GM12878 (cell line): ENCODE results near the gene NPAS3. TPM values are rescaled to one million over a fixed set of nuclear protein-coding genes. Genes with fewer than 3 reads are reported as not detected.

Experiments
- ATAC-seq: fragments of 200-7000 bp; cut with Tn5 transposase; 3 replicates; pipeline ENCODE4 v1.9.1; 2020; ENCODE audit warnings: mild to moderate bottlenecking, moderate library complexity
- BruUV-seq: library from RNA; stranded (reverse); fragments of 400-500 nt; replicated peaks from 2 replicates; lab custom pipeline; 2021; lab: Mats Ljungman, UMichigan
- CTCF ChIA-PET: fragments of 300-600 bp; sonication (Branson Sonifier 250); formaldehyde crosslinking; extraction: SDS; loops from one replicate; lab custom pipeline; 2021; ENCODE audit warnings: inconsistent platforms; lab: Yijun Ruan, JAX
- POLR2A ChIA-PET: fragments of 350-600 bp; formaldehyde crosslinking; extraction: SDS; loops from one replicate; lab custom pipeline; 2021; ENCODE audit warnings: inconsistent platforms; lab: Charles Lee
- RAD21 ChIA-PET: fragments of 300-600 bp; sonication (Branson Sonifier 250); formaldehyde crosslinking; loops from one replicate; lab custom pipeline; 2023; ENCODE audit warnings: antibody characterized with exemption; ENCODE audit not compliant: unreplicated experiment; lab: Charles Lee
- SMC1A ChIA-PET: fragments of 300-600 bp; sonication (Branson Sonifier 250); formaldehyde crosslinking; loops from one replicate; lab custom pipeline; 2023; ENCODE audit not compliant: unreplicated experiment, uncharacterized antibody; lab: Charles Lee
- DNase-seq: peaks from one replicate; pipeline ENCODE4 v3.0.0-alpha.2; 2011; ENCODE audit warnings: low read depth, low spot score
- FAIRE-seq: peaks from 3 replicates; lab custom pipeline; 2011; peaks lifted over from hg19 to GRCh38; lab: Jason Lieb, UNC
- H2AFZ ChIP-seq: 2 replicates; pipeline ENCODE4 v1.6.0; 2011; ENCODE audit warnings: low read depth, low read length, control low read depth; ENCODE audit not compliant: control insufficient read depth
- H3K27ac ChIP-seq: 2 replicates; pipeline ENCODE4 v1.5.1; 2011; ENCODE audit warnings: control low read depth; ENCODE audit not compliant: control insufficient read depth, insufficient read depth
- H3K27me3 ChIP-seq, 2 experiments: replicated peaks in 1 of 2; 2 replicates each; pipeline versions ENCODE4 v1.6.0 to v1.6.1; 2011; ENCODE audit warnings: low read length in 1 of 2; ENCODE audit not compliant: control insufficient read depth in 2 of 2, insufficient read depth in 2 of 2
- H3K36me3 ChIP-seq, 2 experiments: 2 replicates each; pipeline ENCODE4 v1.5.1; 2011; ENCODE audit warnings: low read length in 1 of 2; ENCODE audit not compliant: control insufficient read depth in 2 of 2, insufficient read depth in 2 of 2
- H3K4me1 ChIP-seq: 2 replicates; pipeline ENCODE4 v1.6.1; 2011; ENCODE audit warnings: mild to moderate bottlenecking, low read length, moderate library complexity, mixed read lengths; ENCODE audit not compliant: control insufficient read depth, insufficient read depth
- H3K4me2 ChIP-seq: 2 replicates; pipeline ENCODE4 v1.6.0; 2011; ENCODE audit warnings: control low read depth; ENCODE audit not compliant: control insufficient read depth, insufficient read depth
- H3K4me3 ChIP-seq: fragments of 200-600 bp; sonication (generic); 2 replicates; pipeline ENCODE4 v1.5.1; 2016
- H3K79me2 ChIP-seq: 2 replicates; pipeline ENCODE4 v1.6.0; 2011; ENCODE audit warnings: low read length; ENCODE audit not compliant: control insufficient read depth, insufficient read depth
- H3K9ac ChIP-seq: 2 replicates; pipeline ENCODE4 v1.8.0; 2011; ENCODE audit warnings: low read length, control low read depth, mixed read lengths; ENCODE audit not compliant: control insufficient read depth, insufficient read depth
- H3K9me3 ChIP-seq: replicated peaks from 3 replicates; pipeline ENCODE4 v1.5.1; 2011; ENCODE audit warnings: mild to moderate bottlenecking, low read length; ENCODE audit not compliant: control insufficient read depth, insufficient read depth
- H4K20me1 ChIP-seq: 2 replicates; pipeline ENCODE4 v1.6.0; 2011; ENCODE audit not compliant: control insufficient read depth, insufficient read depth
- BACH1 ChIP-seq: fragments of 450-650 bp; IDR thresholded peaks from 2 replicates; pipeline ENCODE4 v1.6.1; 2017; ENCODE audit warnings: mild to moderate bottlenecking, borderline replicate concordance
- BRCA1 ChIP-seq: IDR thresholded peaks from 2 replicates; pipeline ENCODE4 v1.6.1; 2011; ENCODE audit warnings: low read depth, low read length, improper control_type of control experiment
- CREM ChIP-seq: IDR thresholded peaks from 2 replicates; pipeline ENCODE4 v1.6.1; 2014; ENCODE audit warnings: antibody characterized with exemption, low read depth
- EP300 ChIP-seq, 2 experiments: fragments of 150-350 bp in 1 of 2; IDR thresholded peaks; 2 replicates each; pipeline ENCODE4 v1.6.1; 2011 to 2012; ENCODE audit warnings: low read depth in 2 of 2, low read length in 2 of 2, borderline replicate concordance in 1 of 2, improper control_type of control experiment in 1 of 2, inconsistent platforms in 1 of 2; ENCODE audit not compliant: control insufficient read depth in 1 of 2
- EZH2 ChIP-seq: IDR thresholded peaks from 2 replicates; pipeline ENCODE4 v1.6.1; 2012; ENCODE audit warnings: low read depth, mild to moderate bottlenecking, control low read depth, inconsistent platforms, low read length, borderline replicate concordance; ENCODE audit not compliant: control insufficient read depth
- KAT2A ChIP-seq: conservative IDR thresholded peaks from 2 replicates; pipeline ENCODE4 v1.6.1; 2011; ENCODE audit warnings: low read depth, low read length; ENCODE audit not compliant: control insufficient read depth
- MEF2B ChIP-seq: fragments of 450-650 bp; IDR thresholded peaks from 2 replicates; pipeline ENCODE4 v1.6.1; 2018; ENCODE audit warnings: mild to moderate bottlenecking, moderate library complexity; ENCODE audit not compliant: partially characterized antibody, poor library complexity, severe bottlenecking
- MTA3 ChIP-seq: IDR thresholded peaks from 2 replicates; pipeline ENCODE4 v1.6.1; 2012; ENCODE audit warnings: low read length, inconsistent platforms, borderline replicate concordance
- MYB ChIP-seq: fragments of 150-350 bp; IDR thresholded peaks from 2 replicates; pipeline ENCODE4 v1.6.1; 2014; ENCODE audit warnings: mild to moderate bottlenecking, low read depth, low read length, borderline replicate concordance
- NR2C2 ChIP-seq: IDR thresholded peaks from 2 replicates; pipeline ENCODE4 v1.6.1; 2011; ENCODE audit warnings: borderline replicate concordance, low read depth; ENCODE audit not compliant: control insufficient read depth, insufficient read length
- NR2F1 ChIP-seq: fragments of 450-650 bp; conservative IDR thresholded peaks from 2 replicates; pipeline ENCODE4 v1.6.1; 2017; ENCODE audit warnings: mild to moderate bottlenecking
- SREBF1 ChIP-seq: IDR thresholded peaks from 2 replicates; pipeline ENCODE4 v1.6.1; 2012; ENCODE audit warnings: mild to moderate bottlenecking, low read length
- SREBF2 ChIP-seq: IDR thresholded peaks from 2 replicates; pipeline ENCODE4 v1.6.1; 2012; ENCODE audit warnings: mild to moderate bottlenecking, low read length
- SRF ChIP-seq, 2 experiments: IDR thresholded peaks; 2 replicates each; pipeline ENCODE4 v1.6.1; 2011; ENCODE audit warnings: low read depth in 2 of 2, low read length in 2 of 2, mild to moderate bottlenecking in 1 of 2, moderate library complexity in 1 of 2
- TBL1XR1 ChIP-seq: IDR thresholded peaks from 2 replicates; pipeline ENCODE4 v1.6.1; 2012; ENCODE audit warnings: low read depth, low read length, improper control_type of control experiment
- WGBS: methylation state at CpG from one replicate; pipeline ENCODE4 v1.1.6; 2016; ENCODE audit warnings: low lambda C conversion rate; ENCODE audit not compliant: insufficient replicate concordance, insufficient coverage; ENCODE audit errors: missing lambda C conversion rate; 5-methylcytosine and 5-hydroxymethylcytosine counted together
- in situ Hi-C: fragments of 300-500 bp; cut with MboI; formaldehyde crosslinking; loops from 9 replicates; pipeline ENCODE4 v1.14.3; 2018; ENCODE audit warnings: mixed read lengths
- intact Hi-C: fragments of 100-400 bp; cut with micrococcal nuclease; formaldehyde crosslinking; loops from one replicate; pipeline ENCODE4 v1.14.2; 2022; ENCODE audit not compliant: unreplicated experiment
- polyA plus RNA-seq, 11 experiments: library from polyadenylated mRNA; depleted of rRNA in 4 of 11; unstranded in 6 of 11; stranded (reverse) in 5 of 11; fragments of >200 nt; fragmentation: Nextera tagmentation in 4 of 11; fragmentation: Illumina TruSeq in 1 of 11; extraction: Ambion mirVana in 4 of 11; extraction: Trizol in 1 of 11; gene quantifications; 1 replicate in 1 of 11; 2 replicates in 10 of 11; pipeline versions ENCODE4 v1.2.1 to v1.2.3, GENCODE V29; 2011 to 2016; ENCODE audit warnings: inconsistent platforms in 2 of 11, missing spikeins in 2 of 11, low read depth in 1 of 11
- total RNA-seq, 4 experiments: library from RNA; depleted of rRNA in 3 of 4; stranded (reverse); fragments of >200 nt in 3 of 4; fragmentation: Illumina TruSeq in 1 of 4; extraction: Trizol in 1 of 4; gene quantifications; 2 replicates each; pipeline versions ENCODE4 v1.2.1 to v1.2.3, GENCODE V29; 2013 to 2021
- TF ChIP-seq, protein P1 (sequence below): IDR thresholded peaks from 2 replicates; pipeline ENCODE4 v1.6.1; 2012; ENCODE audit warnings: mild to moderate bottlenecking, low read depth, low read length
- TF ChIP-seq, protein P2 (sequence below): fragments of 450-650 bp; IDR thresholded peaks from 2 replicates; pipeline ENCODE4 v1.6.1; 2018; ENCODE audit warnings: borderline replicate concordance, mild to moderate bottlenecking; ENCODE audit not compliant: partially characterized antibody

The NPAS3 gene
- total and polyA plus RNA-seq, 10 of the 15 experiments (the other 5 are each of a cell fraction or from before 2014, with no cell fraction given), result under 0.01 to 2.7 (median 0.03) TPM; not detected in 6

DNA sequence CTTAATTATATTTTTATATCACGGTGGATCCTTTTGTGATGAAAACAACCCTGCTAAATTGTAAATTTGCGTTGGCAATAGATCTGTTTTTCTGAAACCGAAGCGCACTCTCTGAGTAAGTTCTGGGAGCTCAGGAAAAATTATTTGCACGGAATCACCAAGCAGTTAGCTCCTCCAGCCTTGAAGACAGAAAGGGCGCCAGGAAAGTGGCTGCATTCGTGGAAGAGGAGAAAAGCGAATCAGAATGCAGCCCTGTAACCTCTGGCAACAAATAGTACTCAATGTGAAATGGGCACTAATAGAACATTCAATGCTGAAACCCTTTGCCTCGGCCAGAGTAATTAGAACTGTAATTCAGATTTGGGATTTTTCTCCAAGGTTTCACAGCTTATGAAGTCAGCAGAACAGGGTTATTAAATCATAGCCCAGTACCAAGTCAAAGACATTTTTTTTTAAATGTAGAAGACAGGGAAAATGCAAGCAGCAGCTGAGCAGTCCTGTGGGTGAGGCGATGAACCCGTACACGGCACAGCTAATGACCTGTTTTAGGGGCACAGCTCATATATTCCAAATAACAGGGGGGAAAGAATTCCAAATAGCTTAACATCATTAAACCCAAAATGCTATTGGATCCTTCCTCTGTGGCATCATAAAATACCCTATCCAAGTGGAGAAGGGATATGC, 760.8 kb downstream of the NPAS3 start:
- ATAC-seq (no peak), DNase-seq (no peak), FAIRE-seq (no peak)
- H3K4me3 ChIP-seq, result no peak overlapping the region
- H3K9me3 ChIP-seq, result no peaks in the 10 kb centered on the region
- H3K4me2 ChIP-seq, result no peak overlapping the region
- no peaks in the 10 kb centered on the region for H3K36me3 ChIP-seq
- intact Hi-C loops (no loop called here), in situ Hi-C loops (no loop called here)
- H4K20me1 ChIP-seq, result no peaks in the 10 kb centered on the region
- POLR2A ChIA-PET, result interaction anchor here (1.6 to 1.8 kb wide), 2 partner anchors 14 to 16 kb away, joined by 5 to 8 read pairs; no protein-coding TSS in a partner anchor
- H3K9ac ChIP-seq, result no peak overlapping the region
- no TSS peak for BruUV-seq
- no peaks in the 10 kb centered on the region for H3K79me2 ChIP-seq
- CTCF ChIA-PET, result interaction anchor here (0.8 to 4.6 kb wide), 7 partner anchors 16 to 224 kb away, joined by 3 to 25 read pairs (median 4); no protein-coding TSS in a partner anchor
- no peaks in the 10 kb centered on the region for H3K4me1 ChIP-seq
- no peaks in the 10 kb centered on the region for H3K27me3 ChIP-seq
- H2AFZ ChIP-seq, result no peak overlapping the region
- H3K27ac ChIP-seq, result no peak overlapping the region
- RAD21 ChIA-PET, result interaction anchor here (0.8 to 3.6 kb wide), 7 partner anchors 9 to 94 kb away, joined by 3 to 15 read pairs (median 4); no protein-coding TSS in a partner anchor
- 40% methylated on average over 12 of the region's 12 CpGs for WGBS
- TF ChIP-seq MYB (no peak), KAT2A (no peak), MEF2B (no peak), EZH2 (no peak), SRF (IDR thresholded peaks at IDR 0.05; ENCODE audit: low read depth in 2 of 2, low read length in 2 of 2) (no peak), EP300 (IDR thresholded peaks at IDR 0.05; ENCODE audit: borderline replicate concordance in 1 of 2, control insufficient read depth in 1 of 2, low read depth in 2 of 2, low read length in 2 of 2) (no peak), SREBF1 (no peak), TBL1XR1 (no peak), NR2C2 (no peak), CREM (no peak), MTA3 (no peak), BACH1 (no peak), BRCA1 (no peak), NR2F1 (no peak), SREBF2 (no peak)
- TF ChIP-seq, protein P1, sequence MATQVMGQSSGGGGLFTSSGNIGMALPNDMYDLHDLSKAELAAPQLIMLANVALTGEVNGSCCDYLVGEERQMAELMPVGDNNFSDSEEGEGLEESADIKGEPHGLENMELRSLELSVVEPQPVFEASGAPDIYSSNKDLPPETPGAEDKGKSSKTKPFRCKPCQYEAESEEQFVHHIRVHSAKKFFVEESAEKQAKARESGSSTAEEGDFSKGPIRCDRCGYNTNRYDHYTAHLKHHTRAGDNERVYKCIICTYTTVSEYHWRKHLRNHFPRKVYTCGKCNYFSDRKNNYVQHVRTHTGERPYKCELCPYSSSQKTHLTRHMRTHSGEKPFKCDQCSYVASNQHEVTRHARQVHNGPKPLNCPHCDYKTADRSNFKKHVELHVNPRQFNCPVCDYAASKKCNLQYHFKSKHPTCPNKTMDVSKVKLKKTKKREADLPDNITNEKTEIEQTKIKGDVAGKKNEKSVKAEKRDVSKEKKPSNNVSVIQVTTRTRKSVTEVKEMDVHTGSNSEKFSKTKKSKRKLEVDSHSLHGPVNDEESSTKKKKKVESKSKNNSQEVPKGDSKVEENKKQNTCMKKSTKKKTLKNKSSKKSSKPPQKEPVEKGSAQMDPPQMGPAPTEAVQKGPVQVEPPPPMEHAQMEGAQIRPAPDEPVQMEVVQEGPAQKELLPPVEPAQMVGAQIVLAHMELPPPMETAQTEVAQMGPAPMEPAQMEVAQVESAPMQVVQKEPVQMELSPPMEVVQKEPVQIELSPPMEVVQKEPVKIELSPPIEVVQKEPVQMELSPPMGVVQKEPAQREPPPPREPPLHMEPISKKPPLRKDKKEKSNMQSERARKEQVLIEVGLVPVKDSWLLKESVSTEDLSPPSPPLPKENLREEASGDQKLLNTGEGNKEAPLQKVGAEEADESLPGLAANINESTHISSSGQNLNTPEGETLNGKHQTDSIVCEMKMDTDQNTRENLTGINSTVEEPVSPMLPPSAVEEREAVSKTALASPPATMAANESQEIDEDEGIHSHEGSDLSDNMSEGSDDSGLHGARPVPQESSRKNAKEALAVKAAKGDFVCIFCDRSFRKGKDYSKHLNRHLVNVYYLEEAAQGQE, result no peak
- TF ChIP-seq, protein P2, sequence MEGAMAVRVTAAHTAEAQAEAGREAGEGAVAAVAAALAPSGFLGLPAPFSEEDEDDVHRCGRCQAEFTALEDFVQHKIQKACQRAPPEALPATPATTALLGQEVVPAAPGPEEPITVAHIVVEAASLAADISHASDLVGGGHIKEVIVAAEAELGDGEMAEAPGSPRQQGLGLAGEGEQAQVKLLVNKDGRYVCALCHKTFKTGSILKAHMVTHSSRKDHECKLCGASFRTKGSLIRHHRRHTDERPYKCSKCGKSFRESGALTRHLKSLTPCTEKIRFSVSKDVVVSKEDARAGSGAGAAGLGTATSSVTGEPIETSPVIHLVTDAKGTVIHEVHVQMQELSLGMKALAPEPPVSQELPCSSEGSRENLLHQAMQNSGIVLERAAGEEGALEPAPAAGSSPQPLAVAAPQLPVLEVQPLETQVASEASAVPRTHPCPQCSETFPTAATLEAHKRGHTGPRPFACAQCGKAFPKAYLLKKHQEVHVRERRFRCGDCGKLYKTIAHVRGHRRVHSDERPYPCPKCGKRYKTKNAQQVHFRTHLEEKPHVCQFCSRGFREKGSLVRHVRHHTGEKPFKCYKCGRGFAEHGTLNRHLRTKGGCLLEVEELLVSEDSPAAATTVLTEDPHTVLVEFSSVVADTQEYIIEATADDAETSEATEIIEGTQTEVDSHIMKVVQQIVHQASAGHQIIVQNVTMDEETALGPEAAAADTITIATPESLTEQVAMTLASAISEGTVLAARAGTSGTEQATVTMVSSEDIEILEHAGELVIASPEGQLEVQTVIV, result no peak
- SMC1A ChIA-PET, result interaction anchor here (0.6 to 3.1 kb wide), 16 partner anchors 11 to 399 kb away, joined by 3 to 11 read pairs (median 4); no protein-coding TSS in a partner anchor
